PC-9 (cell line): Measurements from ENCODE around the gene SNRNP25. TPM values are rescaled to one million over a fixed set of nuclear protein-coding genes. Genes with fewer than 3 reads are reported as not detected.

ENCODE experiments used
- BruUV-seq: library from RNA; stranded (reverse); fragments of 400-500 nt; replicated peaks from 2 replicates; lab custom pipeline; 2021; lab: Mats Ljungman, UMichigan
- CTCF ChIA-PET: fragments of 300-600 bp; sonication (Branson Sonifier 250); formaldehyde crosslinking; loops from one replicate; lab custom pipeline; 2022; ENCODE audit warnings: antibody characterized with exemption; lab: Charles Lee
- POLR2A ChIA-PET: fragments of 300-600 bp; sonication (Branson Sonifier 250); formaldehyde crosslinking; loops from one replicate; lab custom pipeline; 2022; ENCODE audit warnings: antibody characterized with exemption; ENCODE audit not compliant: unreplicated experiment; lab: Charles Lee
- DNase-seq, 2 experiments: peaks; one replicate each; pipeline versions ENCODE4 v3.0.0 to v3.0.0-alpha.2; 2015 to 2022; ENCODE audit warnings: mixed read lengths in 1 of 2
- H2AFZ ChIP-seq: fragments of 200-600 bp; sonication (generic); 2 replicates; pipeline ENCODE4 v1.8.1; 2017; ENCODE audit warnings: antibody characterized with exemption
- H3F3A ChIP-seq: fragments of 200-600 bp; sonication (generic); 2 replicates; pipeline ENCODE4 v1.8.1; 2017; ENCODE audit warnings: antibody characterized with exemption, mild to moderate bottlenecking, low read depth; ENCODE audit not compliant: insufficient read depth
- H3K27ac ChIP-seq: fragments of 200-600 bp; sonication (generic); 2 replicates; pipeline ENCODE4 v1.6.1; 2016; ENCODE audit warnings: mixed run types
- H3K27me3 ChIP-seq: fragments of 200-600 bp; sonication (generic); 2 replicates; pipeline ENCODE4 v1.6.1; 2016; ENCODE audit warnings: low read depth, mixed run types; ENCODE audit not compliant: insufficient read depth
- H3K36me3 ChIP-seq: fragments of 200-600 bp; sonication (generic); 2 replicates; pipeline ENCODE4 v1.6.1; 2016; ENCODE audit warnings: low read depth, mixed run types
- H3K4me1 ChIP-seq: fragments of 200-600 bp; sonication (generic); replicated peaks from 2 replicates; pipeline ENCODE4 v1.6.1; 2016; ENCODE audit warnings: mixed run types; ENCODE audit not compliant: insufficient read depth
- H3K4me2 ChIP-seq: fragments of 200-600 bp; sonication (generic); 2 replicates; pipeline ENCODE4 v1.6.1; 2017; ENCODE audit warnings: mixed run types
- H3K4me3 ChIP-seq: fragments of 200-600 bp; sonication (generic); 2 replicates; pipeline ENCODE4 v1.6.1; 2016; ENCODE audit warnings: mixed run types
- H3K79me2 ChIP-seq: fragments of 200-600 bp; sonication (generic); 2 replicates; pipeline ENCODE4 v1.6.1; 2017; ENCODE audit warnings: low read depth, mixed run types
- H3K9me2 ChIP-seq: fragments of 200-600 bp; sonication (generic); 2 replicates; pipeline ENCODE4 v1.8.1; 2017; ENCODE audit warnings: mild to moderate bottlenecking; ENCODE audit not compliant: insufficient read depth
- H3K9me3 ChIP-seq: fragments of 200-600 bp; sonication (generic); 2 replicates; pipeline ENCODE4 v1.8.1; 2016; ENCODE audit warnings: low read depth; ENCODE audit not compliant: insufficient read depth
- H4K20me1 ChIP-seq: fragments of 200-600 bp; sonication (generic); 2 replicates; pipeline ENCODE4 v1.8.1; 2017; ENCODE audit not compliant: insufficient read depth
- EZH2 ChIP-seq: fragments of 200-600 bp; sonication (generic); IDR thresholded peaks from 2 replicates; pipeline ENCODE4 v1.8.0; 2017; ENCODE audit warnings: antibody characterized with exemption, low read depth
- intact Hi-C: fragments of 100-400 bp; cut with micrococcal nuclease; formaldehyde crosslinking; loops from one replicate; pipeline ENCODE4 v1.10.0; 2022; ENCODE audit not compliant: unreplicated experiment
- total RNA-seq: library from RNA; stranded (reverse); gene quantifications from 2 replicates; pipeline ENCODE4 v1.2.3, GENCODE V29; 2021
- TF ChIP-seq, protein P1 (sequence below): fragments of 200-600 bp; sonication (generic); conservative IDR thresholded peaks from 2 replicates; pipeline ENCODE4 v1.6.1; 2017; ENCODE audit warnings: mixed run types, antibody characterized with exemption, mild to moderate bottlenecking, moderate library complexity

Gene SNRNP25
- total RNA-seq, 1 experiment from 2014 or later: 61.4 TPM

DNA sequence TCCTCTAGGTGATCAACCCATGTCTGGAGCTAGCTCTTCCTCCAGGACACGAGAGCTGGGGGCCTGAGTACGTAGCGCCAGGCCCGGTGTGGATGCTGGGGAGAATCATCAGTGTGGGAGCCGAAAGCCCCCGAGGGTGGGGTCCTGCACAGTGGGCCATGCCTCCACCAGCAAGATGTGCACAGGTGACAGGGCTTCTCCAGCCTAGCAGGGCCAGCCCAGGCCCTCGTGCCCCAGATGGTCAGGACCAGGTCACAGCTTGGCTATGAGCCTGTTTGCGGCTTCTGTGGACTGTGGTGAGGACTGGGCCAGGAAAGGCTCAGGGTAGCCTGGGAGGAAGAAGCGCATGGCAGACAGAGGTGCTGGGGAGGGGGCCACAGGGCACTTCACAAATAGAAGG, 32.2 kb downstream of the SNRNP25 start:
- Histone ChIP-seq H3K79me2 (no peaks in the 10 kb centered on the region), H3K9me2 (no peaks in the 10 kb centered on the region), H3K27ac (no peak overlapping the region), H3K4me3 (no peak overlapping the region), H3K36me3 (no peaks in the 10 kb centered on the region), H3K27me3 (no peaks in the 10 kb centered on the region), H3F3A (peaks cover 11% of the 10 kb centered on the region; the same call in 1 of the 2 replicates), H3K4me1 (no peaks in the 10 kb centered on the region), H4K20me1 (peaks cover 10% of the 10 kb centered on the region), H2AFZ (no peak overlapping the region), H3K9me3 (no peaks in the 10 kb centered on the region), H3K4me2 (no peak overlapping the region)
- intact Hi-C loops: no loop called here
- BruUV-seq: no TSS peak
- ChIA-PET POLR2A (no interaction called here), CTCF (no interaction called here)
- DNase-seq: no peak
- TF ChIP-seq, protein P1, sequence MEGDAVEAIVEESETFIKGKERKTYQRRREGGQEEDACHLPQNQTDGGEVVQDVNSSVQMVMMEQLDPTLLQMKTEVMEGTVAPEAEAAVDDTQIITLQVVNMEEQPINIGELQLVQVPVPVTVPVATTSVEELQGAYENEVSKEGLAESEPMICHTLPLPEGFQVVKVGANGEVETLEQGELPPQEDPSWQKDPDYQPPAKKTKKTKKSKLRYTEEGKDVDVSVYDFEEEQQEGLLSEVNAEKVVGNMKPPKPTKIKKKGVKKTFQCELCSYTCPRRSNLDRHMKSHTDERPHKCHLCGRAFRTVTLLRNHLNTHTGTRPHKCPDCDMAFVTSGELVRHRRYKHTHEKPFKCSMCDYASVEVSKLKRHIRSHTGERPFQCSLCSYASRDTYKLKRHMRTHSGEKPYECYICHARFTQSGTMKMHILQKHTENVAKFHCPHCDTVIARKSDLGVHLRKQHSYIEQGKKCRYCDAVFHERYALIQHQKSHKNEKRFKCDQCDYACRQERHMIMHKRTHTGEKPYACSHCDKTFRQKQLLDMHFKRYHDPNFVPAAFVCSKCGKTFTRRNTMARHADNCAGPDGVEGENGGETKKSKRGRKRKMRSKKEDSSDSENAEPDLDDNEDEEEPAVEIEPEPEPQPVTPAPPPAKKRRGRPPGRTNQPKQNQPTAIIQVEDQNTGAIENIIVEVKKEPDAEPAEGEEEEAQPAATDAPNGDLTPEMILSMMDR: no peak
- no peak for TF ChIP-seq EZH2

DNA sequence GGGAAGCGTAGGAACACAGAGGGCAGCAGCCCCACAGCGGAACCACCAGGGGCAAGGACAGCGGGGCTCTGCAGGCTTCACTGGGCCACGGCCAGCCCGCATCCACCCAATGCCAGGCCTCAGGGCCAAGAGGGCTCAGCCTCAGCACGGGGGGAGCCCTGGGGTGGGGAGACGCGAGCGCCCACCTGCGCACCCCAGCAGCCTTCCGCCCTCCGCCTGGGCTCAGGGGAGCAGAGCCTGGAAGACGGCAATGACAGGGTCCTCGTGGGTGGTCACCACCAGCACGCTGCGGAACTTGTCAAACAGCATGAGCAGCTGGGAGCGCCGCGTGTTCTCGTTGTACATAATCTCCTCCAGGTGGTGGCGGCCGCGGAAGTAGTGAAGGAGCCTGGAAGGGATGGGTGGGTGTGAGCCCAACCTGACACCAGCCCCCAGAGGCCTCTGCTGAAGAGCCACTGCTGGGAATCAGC, 32.9 kb downstream of the SNRNP25 start:
- H3K9me3 ChIP-seq: no peaks in the 10 kb centered on the region
- peaks cover 13% of the 10 kb centered on the region; the same call in 1 of the 2 replicates for H3F3A ChIP-seq
- no peak overlapping the region for H2AFZ ChIP-seq
- peaks cover 10% of the 10 kb centered on the region for H4K20me1 ChIP-seq
- BruUV-seq: no TSS peak
- no peaks in the 10 kb centered on the region for H3K36me3 ChIP-seq
- TF ChIP-seq EZH2: no peak
- TF ChIP-seq, protein P1: no peak
- intact Hi-C loops: no loop called here
- H3K79me2 ChIP-seq: no peaks in the 10 kb centered on the region
- no peak overlapping the region for H3K4me2 ChIP-seq
- H3K9me2 ChIP-seq: no peaks in the 10 kb centered on the region
- no peaks in the 10 kb centered on the region for H3K27me3 ChIP-seq
- H3K4me1 ChIP-seq: no peaks in the 10 kb centered on the region
- ChIA-PET CTCF (no interaction called here), POLR2A (interaction anchor here (0.7 kb wide), 1 partner anchor 11 kb away, joined by 4 read pairs; no protein-coding TSS in a partner anchor)
- H3K4me3 ChIP-seq: no peak overlapping the region
- DNase-seq: no peak
- H3K27ac ChIP-seq: no peak overlapping the region

DNA sequence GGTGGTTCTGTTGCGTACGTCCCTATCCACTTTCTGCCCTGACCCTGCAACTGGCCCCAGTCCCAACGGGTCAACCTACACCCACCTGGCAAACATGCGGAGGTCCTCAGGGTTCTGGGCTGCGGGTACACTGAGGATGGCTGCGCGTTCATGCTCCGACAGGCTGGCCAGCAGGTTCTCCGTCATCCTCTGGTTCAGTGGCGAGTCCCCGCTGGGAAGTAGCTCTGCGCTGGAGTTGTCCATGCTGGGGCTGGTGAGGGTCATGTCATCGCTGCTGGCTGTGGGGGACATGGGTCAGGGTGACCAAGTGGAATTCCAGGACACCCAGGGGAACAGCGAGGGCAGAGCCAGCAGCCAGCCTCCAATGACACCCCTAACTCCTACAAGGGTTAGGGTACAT, 35.0 kb downstream of the SNRNP25 start:
- H3K9me3 ChIP-seq: no peaks in the 10 kb centered on the region
- H3K4me1 ChIP-seq: no peaks in the 10 kb centered on the region
- TF ChIP-seq, protein P1: no peak
- intact Hi-C loops: no loop called here
- DNase-seq: no peak
- no peak overlapping the region for H2AFZ ChIP-seq
- no peak overlapping the region for H3K27ac ChIP-seq
- no TSS peak for BruUV-seq
- H3K79me2 ChIP-seq: no peaks in the 10 kb centered on the region
- H3K27me3 ChIP-seq: no peaks in the 10 kb centered on the region
- H4K20me1 ChIP-seq: peaks cover 10% of the 10 kb centered on the region
- CTCF ChIA-PET: no interaction called here
- H3K4me2 ChIP-seq: no peak overlapping the region
- H3K9me2 ChIP-seq: no peaks in the 10 kb centered on the region
- no peak overlapping the region for H3K4me3 ChIP-seq
- H3F3A ChIP-seq: peaks cover 14% of the 10 kb centered on the region; the same call in 1 of the 2 replicates
- POLR2A ChIA-PET: no interaction called here
- H3K36me3 ChIP-seq: no peaks in the 10 kb centered on the region
